ELR (cell line): ENCODE data around the gene TMEM129.
A peak's percentile ranks its signal among the peaks of the same experiment; 100 is the strongest.

Experiments used
- DNase-seq: peaks from one replicate; pipeline ENCODE4 v3.0.0-alpha.2; 2015; ENCODE audit warnings: low read depth

Gene TMEM129, protein sequence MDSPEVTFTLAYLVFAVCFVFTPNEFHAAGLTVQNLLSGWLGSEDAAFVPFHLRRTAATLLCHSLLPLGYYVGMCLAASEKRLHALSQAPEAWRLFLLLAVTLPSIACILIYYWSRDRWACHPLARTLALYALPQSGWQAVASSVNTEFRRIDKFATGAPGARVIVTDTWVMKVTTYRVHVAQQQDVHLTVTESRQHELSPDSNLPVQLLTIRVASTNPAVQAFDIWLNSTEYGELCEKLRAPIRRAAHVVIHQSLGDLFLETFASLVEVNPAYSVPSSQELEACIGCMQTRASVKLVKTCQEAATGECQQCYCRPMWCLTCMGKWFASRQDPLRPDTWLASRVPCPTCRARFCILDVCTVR

DNA sequence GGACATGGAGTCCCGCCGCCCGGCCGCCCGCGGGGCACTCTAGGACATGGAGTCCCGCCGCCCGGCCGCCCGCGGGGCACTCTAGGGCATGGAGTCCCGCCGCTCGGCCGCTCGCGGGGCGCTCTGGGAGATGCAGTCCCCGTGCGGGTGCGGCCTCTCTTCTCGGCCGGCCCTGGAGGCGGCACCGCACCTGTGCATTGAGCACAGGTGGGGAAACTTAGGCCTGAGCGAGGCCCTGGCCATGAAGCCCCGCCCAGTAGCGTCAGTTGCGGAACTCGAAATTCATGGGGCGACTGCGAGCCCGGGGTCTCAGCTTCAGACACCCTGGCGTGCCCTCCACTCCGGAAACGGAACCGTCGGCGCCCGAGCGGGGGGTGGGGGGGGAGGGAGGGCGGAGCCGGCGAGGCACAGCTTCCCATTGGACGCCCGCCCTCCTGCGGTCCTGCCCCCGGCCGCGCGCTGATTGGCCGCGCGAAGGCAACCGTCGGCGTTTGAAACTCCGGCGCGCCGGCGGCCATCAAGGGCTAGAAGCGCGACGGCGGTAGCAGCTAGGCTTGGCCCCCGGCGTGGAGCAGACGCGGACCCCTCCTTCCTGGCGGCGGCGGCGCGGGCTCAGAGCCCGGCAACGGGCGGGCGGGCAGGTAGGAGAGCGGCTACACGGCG lies at the start of gene TMEM129, which contains the start of gene TACC3:
TMEM129 (minus strand) TSS at position 321 of the 663 bp plus-strand sequence. CDS start 486 bp downstream, outside the sequence.
TACC3 (plus strand) TSS at position 519 of the 663 bp plus-strand sequence. CDS start 1,901 bp downstream, outside the sequence.
- DNase-seq, result peak; percentile 90

DNA sequence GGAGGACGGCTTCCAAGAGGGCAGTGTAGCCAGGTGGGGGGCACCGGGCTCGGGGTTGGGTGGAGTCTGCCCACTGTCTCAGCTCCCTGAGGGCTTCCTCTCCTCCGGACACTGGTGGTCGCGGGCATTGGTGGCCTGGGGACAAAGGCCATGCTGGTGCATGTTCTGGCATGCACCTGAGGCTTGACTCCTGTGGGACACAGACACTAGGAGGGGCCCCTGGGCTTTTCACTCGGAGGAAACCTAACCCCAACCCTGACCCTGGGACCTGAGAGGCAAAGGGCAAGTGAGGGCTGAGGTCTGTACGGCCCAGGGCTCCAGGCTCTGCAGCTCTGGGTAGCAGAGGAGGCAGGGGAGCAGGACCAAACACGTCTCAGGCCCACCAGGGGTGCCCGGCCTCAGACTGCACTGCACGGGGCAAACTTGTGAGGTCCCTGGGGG lies 49.7 kb upstream of the TMEM129 start:
- DNase-seq, result no peak

DNA sequence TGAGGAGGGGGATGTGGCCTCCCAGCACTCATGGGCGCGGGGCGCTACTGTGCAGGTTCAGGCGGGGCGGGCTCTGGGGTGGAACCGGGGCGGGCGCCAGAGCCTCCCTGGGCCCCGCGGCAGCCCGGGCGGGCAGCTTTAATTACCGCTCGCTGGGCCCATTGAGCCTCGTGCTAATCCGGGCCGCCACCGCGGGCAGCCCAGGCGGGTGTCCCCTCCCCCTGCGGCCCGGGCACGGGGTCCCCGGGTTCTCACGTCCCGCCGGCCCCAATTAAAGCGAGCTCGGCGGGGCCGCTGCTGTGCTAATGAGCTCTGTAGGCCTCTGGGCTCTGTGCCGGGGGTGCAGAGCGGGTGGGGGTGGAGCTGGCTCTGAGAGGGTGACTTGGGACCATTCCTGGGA lies 49.1 kb upstream of the TMEM129 start:
- DNase-seq, result no peak

DNA sequence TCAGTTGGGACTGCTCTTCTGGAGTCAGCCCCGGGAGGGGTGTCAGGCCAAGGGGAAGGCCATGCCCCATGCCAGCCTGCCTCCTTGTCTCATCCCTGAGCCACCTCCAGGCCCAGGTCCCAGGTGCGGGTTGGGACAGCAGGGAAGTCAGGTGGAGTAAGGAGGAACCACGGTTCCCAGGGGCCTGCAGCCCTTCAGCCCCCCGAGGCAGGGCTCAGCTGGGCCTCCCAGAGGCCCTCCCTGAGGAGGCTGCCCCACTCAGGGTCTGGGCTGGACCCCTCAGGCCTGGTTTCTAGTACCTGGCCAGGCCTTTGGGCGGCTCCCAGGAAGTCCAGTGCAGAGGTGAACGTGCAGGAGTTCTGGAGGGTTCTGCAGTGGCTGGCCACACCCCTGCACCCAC lies 48.6 kb upstream of the TMEM129 start:
- DNase-seq, result no peak

DNA sequence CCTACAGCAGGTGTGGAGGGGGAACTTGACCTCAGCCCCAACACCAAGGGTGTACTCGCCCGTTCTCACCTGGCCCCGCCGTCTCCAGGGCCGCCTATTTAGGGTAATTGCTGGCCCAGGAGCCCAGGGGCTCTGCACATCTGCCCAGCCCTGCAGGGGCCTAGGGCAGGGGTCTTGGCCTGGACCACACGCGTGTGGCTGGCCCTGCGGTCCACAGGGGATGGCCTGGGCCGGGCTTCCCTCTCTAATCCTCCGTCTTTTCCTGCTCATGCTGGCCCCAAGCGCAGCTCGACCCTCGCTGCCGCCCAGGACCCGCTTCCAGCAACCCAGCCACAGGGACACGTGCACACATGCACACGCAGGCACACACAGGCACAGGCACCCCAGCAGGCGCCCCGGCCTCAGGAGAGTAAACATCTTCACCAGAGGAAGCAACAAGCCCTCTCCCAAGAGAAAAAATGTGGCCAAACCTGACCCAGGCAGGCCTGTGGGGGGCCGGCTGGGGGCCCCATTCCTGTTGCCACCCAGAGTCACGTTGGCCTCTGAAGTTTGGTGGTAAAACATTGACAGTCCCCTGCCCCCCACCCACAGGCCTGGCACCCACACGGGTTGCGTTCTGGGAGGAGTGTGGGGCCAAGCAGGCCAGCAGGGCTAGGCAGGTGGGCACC lies 47.4 kb upstream of the TMEM129 start:
- DNase-seq, result no peak

DNA sequence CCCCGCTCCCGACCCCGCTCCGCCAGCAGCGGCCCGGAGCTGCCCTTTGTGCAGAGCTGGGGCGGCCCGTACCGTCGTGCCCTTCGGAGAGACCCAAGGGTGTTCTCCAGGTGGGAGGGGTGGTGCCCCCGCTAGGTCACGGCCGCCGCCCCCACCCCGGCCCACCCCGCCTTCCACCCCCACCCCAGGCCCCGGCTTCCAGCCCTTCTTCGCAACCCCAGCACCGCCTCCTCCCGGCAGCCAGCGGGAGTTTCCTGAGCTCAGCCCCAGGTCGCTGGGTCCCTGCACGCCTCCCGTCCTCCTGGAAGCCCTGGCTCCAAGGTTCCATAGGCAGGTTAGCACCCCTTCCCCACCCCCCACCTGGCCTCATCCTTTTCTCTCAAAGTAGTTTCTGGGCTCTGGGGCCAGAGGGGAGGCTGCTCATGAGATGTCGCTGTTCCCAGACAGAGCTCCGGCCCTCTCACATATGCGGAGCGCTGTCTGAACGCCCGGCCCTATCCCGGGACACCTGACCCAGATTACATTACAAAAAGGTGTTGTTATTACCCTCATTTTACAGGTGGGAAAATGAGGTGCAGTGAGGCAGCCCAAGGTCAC lies 46.7 kb upstream of the TMEM129 start:
- peak; percentile 38 for DNase-seq

DNA sequence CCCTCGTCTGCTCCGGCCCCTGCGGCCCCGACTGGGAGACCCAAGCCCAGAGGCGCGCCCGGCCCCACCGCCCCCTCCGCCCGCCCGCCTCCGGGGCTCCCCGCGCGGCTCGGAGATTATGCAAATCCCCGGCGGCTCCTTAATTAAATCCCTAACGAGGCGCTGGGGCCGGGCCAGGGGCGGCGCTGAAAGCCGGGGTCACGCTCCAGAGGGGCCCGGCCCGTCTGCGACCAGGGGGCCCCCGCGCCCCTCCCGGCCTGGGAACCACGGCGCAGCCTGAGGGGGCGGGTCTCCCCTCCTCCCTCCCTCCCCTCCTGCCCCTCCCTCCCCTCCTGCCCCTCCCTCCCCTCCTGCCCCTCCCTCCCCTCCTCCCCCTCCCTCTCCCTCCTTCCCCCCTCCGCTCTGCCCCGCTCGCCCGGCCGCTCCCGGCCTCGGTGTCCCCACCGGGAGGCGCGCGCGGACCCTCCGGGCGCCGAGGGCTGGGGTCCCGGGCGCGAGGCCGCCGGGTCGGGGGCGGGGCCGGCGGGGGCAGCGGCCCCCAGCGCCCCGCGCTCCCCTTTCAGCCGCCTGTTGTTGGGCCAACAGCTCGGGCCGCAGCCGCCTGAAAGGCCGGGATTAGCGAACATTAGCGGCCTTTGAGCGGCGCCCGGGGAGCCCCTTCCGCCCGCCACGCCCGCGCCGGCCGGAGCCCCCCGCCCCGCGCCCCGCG lies 46.1 kb upstream of the TMEM129 start:
- DNase-seq, result no peak

DNA sequence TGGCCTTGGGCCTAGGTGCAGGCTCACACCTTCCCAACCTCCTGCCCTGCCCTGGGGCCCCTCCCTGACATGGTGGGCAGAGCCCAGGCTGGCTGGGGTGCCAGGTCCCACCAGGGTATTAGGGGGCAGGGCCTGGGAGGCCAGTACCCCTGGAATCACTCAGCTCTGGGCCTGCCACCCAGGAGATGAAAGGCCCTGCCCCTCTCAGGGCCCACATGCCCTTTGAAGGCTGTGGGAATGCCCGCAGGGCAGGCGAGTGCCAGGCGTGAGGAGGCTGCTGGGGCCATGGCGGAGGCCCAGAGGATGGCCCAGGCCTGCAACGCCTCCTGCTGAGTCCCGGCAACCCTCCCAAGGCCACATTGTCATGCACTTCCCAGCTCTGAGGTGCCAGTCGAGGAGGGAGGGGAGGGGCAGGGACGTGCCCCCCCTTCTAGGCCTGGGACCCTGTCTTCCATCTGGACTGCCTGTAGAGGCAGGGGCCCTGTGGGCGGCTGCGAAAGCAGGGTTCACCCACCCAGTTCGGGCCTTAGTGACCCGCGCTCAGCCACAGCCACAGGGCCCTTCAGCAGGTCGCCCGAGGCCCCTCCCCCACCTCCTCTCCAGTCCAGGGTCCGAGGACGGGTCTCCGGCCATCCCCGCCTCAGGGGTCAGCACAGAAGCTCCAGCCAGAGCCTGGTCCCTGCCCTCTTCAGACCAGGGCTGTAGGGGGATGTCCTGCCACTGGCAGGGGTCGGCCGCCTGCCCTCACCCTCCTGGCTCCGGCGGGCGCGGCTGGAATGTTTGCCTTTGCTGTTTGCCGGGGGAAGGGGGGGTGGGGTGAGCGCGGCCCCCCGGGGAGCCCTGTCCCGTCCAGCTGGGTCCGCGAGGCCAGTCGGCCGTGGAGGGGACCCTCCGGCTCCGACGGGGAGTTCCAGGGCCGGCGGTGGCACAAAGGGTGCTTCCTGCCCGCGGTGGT lies 45.3 kb upstream of the TMEM129 start:
- no peak for DNase-seq

DNA sequence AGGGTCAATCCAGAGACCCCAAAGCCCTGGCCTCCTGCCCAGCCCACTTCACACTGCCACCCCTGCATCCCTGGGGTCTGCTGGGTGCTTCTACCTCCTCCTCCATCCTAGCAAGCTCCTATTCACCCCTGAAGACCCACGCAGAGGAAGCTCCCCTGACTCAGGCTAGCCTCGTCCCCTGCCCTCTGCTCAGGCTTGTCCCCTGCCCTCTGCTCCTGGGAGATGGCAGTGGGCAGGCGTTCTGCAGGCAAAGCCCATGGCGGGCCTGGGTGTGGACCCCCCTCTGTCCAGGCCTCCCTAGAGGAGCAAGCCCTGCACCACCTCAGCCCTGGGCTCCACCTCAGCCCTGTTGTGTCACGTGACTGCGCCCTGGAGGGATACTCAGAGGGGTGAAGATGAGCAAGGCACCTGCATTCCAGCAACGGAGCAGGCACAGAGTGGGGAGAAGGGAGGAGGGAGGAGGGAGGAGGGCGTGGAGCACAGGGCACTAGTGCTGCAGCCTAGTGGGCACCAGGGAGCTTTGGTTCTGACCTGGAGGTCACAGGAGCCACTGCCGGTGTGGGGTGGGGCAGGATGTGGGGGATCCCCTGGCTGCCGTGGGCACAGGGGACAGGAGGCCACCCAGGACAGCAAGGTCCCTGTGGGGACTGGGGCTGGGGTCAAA lies 44.4 kb upstream of the TMEM129 start:
- DNase-seq, result no peak

DNA sequence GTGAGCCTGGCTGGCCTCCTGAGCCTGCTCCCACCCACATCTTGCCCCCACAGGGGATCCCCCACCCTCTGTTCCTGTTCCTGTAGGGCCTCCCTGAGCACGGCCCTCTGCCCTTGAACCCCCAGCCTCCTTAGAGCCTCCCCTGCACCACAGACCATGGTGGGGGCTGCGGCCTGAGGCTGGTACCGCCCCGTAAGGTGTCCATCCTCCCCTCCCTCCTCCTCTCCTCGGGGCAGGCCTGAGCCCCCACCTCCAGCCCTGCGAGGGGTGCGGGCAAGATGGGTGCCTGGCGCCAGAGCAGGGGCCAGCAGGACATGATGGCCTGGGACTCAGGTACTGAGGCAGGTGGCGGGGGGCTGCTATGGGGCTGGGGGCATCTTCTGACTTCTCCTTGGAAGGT lies 43.5 kb upstream of the TMEM129 start:
- no peak for DNase-seq

DNA sequence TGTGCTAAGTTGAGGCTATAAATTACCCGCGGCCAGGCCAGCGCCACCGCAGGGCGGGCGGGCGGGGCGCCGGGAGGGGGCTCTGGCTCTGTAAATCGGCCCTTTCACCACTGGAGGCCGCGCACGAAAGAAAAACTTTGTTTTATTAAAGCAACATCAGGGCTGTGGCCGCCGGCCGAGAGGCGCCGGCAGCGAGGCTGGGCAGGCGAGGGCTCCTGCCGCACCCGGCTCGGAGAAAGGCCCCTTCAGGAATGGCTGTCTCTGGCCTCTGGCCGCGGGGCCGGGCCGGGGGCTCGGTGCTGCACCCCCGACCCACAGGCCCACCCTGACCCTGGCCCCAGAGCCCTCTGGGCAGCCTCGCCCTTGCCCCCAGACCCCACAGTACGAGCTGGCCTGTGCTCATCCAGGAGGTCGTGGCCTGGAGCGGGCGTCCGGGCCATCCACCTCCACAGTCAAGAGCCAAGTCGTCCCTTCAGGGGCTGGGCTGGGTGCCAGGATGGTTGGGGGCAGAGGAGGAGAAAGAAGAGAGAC lies 42.5 kb upstream of the TMEM129 start:
- DNase-seq, result peak; percentile 55

DNA sequence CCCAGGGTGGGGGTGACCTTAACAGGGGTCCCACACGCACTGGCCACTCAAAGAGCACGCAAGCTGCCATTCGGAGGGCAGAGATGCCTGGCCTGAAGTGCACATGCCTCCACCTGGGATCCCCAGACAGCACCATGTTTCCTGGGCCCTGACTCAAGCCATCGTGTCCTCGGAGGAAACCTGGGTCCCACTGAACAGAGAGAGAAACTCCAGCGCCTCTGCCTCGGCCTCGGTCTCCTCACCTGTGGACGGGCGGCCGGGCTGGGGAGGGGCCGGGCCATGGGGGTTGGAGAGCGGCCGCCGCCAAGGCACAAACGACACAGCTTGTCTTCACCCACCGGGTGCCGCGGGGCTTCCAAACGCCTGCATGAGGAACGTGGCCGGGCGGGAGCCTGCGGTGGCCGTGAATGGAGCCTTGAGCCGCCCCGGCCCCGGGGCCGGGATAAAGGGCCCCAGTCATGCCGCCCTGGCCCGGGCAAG lies 42.0 kb upstream of the TMEM129 start:
- DNase-seq, result no peak

DNA sequence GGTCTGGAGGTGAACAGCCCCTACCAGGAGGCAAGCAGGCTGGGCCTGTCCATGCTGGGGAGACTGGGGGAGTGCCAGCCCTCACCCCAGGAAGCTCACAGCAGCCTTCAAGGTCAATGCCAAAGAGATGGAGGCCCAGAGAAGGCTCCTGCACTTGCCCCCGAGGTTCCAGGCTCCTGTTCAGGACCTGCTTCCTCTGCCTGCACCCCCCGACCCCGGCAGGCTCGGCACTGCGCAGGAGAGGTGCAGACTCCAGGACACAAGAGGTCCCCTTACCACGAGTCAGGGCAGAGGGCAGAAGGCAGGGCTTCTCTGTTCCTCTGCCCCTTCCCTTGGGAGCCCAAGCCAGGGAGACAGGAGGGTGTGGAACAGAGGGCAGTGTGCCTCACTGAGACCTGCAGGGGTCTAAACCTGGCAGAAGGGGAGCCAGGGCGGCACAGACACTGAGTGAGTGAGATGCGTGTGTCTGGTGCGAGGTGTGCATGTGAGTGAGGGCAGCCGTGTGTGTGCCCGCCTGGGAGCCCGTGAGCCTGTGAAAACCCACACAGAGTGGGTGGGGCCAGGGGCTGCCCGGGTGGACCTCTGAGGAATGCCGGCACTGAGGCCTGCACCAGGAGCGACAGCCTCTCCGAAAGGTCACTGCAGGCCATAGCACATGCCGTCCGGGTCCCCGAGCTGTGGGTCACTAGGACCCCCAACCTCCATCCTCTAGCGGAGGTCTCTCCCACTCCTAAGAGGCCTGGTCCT lies 41.3 kb upstream of the TMEM129 start:
- no peak for DNase-seq

DNA sequence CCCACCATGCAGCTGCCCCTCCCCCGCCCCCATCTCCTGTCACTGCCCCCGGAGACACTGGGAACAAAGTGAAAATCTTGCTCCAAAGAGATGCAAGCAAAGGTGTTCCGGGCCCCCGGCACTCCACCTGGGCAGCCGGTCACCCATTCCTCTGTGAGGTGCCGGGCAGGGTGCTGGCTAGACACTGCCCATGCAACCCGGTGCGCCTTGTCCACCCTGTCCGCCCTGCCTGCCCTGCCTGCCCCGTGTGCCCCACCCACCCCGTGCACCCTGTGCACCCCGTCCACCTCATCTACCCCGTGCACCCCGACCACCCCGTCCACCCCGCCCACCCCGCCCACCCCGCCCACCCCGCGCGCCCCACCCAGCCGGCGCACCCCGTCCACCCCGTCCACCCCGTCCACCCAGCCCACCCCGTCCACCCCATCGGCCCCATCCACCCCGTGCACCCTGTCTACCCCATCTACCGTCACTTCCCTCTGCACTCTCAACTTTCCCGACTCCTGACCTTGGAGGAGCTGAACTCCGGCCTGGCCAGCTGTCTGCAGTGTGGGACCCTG lies 40.1 kb upstream of the TMEM129 start:
- no peak for DNase-seq

DNA sequence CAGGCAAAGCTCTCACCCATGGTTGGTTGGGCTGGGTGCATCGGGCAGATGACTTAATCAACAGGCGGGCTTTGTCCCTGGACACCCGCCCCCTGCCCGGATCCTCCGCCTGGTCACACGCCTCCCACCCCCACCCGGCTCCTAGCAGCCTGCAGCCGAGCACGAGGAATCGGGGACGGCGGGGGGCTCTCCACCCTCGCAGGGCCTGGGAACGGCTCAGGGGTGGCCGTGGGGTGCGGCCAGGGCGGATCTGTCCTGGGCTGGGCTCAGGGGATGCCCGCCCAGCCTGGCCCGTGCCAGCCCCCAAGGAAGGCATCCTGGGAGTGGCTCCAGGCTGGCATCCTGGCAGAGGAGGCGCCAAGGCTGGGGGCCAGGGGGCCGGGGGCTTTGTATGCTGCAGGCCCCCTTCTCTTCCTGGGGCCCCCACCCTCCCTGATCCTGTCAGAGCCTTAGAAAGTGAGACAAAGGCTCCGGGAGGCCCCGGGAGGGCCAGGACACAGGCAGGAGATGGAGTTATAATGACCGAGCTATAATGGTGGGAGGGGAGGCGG lies 39.5 kb upstream of the TMEM129 start:
- DNase-seq, result no peak

DNA sequence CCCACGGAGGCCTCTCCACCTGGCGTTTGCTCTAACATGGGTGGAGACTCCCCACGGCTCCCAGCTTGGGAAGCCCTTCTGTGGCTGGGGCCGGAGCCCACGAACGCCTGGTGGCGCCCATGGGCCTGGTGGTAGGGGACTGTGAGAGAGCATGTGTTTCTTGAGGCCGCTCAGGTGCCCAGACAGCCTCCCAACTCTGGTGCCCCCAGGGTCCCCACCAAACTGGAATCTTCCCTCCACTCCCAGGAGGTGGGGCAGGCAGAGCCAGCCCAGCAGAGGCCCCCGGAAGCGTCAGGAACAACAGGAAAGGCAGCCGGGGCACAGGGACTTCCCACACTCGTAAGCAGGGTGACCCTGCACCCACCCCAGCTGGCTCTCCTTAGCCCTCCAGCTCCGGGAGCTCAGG lies 38.7 kb upstream of the TMEM129 start:
- DNase-seq, result no peak

DNA sequence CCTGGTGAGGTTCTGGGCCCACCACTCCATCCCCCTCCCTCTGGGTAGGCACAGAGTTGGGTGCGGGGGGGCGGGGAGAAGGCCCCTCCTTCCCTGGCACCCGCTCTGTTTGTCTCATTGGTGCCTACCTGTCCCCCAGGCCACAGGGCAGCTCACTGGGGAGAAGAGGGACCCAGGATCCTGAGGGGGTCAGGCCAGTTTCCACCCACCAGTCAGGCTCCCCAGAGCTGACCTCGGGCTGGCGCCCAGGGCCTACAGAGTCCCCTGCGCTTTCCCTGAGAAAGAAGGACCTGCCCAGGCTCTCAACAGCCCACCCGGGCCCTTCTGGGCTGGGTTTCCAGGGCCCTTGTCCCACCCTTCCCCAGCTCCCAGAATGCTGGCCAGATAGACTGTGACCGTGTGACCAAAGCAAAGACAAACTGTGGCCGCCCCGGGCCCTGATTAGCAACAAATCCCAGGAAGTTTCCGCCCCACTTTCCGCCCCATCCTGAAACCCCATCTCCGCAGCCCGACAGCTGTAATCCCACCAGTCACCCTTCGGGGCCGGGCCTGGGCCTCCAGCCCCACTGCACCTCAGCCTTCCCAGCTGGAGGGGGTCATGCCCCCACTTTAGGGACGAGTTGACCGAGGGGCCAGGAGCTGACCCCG lies 38.2 kb upstream of the TMEM129 start:
- DNase-seq, result no peak
